NOMO-1 treated with dmso at 0.1 percent for 144 hours (cell line): ENCODE data around the gene IRX4.

ENCODE experiments used
- DNase-seq: peaks from one replicate; lab custom pipeline; 2025; ENCODE audit not compliant: unreplicated experiment; lab: John Stamatoyannopoulos, UW

Gene IRX4

GRCh38 chr5:1914471-1914870 lies 31.7 kb upstream of the IRX4 start:
- no peak for DNase-seq

GRCh38 chr5:1913578-1913977 lies 30.9 kb upstream of the IRX4 start:
- no peak for DNase-seq

- no peak for DNase-seq
Observed at GRCh38 chr5:1912951-1913565, 30.3 kb upstream of the IRX4 start.

- no peak for DNase-seq
Observed at GRCh38 chr5:1911773-1912235, 29.1 kb upstream of the IRX4 start.

GRCh38 chr5:1910861-1911772 lies 28.4 kb upstream of the IRX4 start:
- DNase-seq = no peak

GRCh38 chr5:1910081-1910760 lies 27.5 kb upstream of the IRX4 start:
- no peak for DNase-seq

- DNase-seq = no peak
Observed at GRCh38 chr5:1909346-1909985, 26.7 kb upstream of the IRX4 start.

- DNase-seq = no peak
Observed at GRCh38 chr5:1908931-1909330, 26.2 kb upstream of the IRX4 start.

GRCh38 chr5:1907616-1908015 lies 24.9 kb upstream of the IRX4 start:
- no peak for DNase-seq

GRCh38 chr5:1905108-1905507 lies 22.4 kb upstream of the IRX4 start:
- no peak for DNase-seq

- DNase-seq = no peak
Observed at GRCh38 chr5:1901983-1902382, 19.3 kb upstream of the IRX4 start.

- no peak for DNase-seq
Observed at GRCh38 chr5:1901061-1901460, 18.3 kb upstream of the IRX4 start.

GRCh38 chr5:1899201-1899600 lies 16.5 kb upstream of the IRX4 start:
- DNase-seq = no peak

GRCh38 chr5:1897816-1898450 lies 15.2 kb upstream of the IRX4 start:
- DNase-seq = no peak

GRCh38 chr5:1897386-1897785 lies 14.7 kb upstream of the IRX4 start:
- DNase-seq = no peak

GRCh38 chr5:1896602-1897376 lies 14.1 kb upstream of the IRX4 start:
- DNase-seq = no peak

GRCh38 chr5:1895739-1896420 lies 13.2 kb upstream of the IRX4 start:
- no peak for DNase-seq

GRCh38 chr5:1894243-1894642 lies 11.5 kb upstream of the IRX4 start:
- DNase-seq = no peak

GRCh38 chr5:1893754-1894153 lies 11.0 kb upstream of the IRX4 start:
- DNase-seq = no peak
